COLO829 (cell line): ENCODE data around the gene DBR1.

Source experiments
- DNase-seq: peaks from one replicate; pipeline ENCODE4 v3.0.0; 2012; ENCODE audit warnings: low spot score

The DBR1 gene

DNA sequence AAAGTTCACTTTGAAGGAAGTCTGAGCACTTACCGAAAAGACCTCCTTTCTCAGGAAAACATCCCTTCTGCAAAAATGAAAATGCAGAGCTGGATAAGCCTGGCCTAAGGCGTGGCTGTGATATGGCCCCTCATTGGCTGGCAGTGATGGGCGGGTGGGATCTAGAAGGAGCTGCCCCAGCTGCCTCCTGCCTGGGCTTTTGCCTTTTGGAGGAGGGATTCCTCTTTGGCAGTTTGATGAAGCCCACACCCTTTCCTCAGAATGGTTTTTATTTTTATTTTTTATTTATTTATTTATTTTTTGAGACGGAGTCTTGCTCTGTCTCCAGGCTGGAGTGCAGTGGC, 55.3 kb downstream of the DBR1 start:
- no peak for DNase-seq

DNA sequence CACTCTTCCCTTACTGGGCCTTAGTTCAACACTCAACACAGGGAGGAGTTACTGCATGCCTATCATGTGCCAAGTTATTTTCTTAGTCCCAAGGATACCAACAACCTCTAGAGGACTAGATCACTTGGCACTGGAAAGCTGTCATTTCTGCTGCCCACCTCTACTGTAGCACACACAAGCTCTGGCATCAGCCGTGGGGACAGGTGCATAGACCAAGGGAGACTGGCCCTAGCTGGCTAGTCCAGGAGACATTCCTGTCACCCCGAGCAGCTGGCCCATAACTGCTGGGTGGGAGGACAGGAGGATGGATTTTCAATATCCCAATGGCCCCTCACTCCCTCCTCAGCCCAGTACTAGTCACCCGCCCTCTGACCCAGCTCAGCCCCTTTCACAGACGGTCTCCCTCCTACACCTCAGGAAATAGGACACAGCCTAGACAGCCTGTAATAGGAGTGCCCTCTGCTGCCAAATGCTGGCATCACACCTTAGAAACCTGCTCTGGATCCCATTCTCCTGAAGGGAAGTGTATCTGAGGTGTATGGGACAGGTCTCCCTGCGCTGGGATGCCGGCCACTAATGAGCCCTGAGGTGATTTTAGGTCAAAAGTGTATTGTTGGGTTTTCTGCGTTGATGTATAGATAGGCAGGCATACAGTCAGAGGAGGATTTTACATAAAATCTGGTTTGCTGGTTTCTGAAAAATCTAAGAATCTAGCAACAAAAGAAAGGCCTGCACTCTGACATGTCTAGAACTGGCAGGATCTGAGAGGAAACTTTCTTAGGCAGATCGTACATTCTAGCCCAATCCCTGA, 55.9 kb downstream of the DBR1 start:
- peak; percentile 85 for DNase-seq

DNA sequence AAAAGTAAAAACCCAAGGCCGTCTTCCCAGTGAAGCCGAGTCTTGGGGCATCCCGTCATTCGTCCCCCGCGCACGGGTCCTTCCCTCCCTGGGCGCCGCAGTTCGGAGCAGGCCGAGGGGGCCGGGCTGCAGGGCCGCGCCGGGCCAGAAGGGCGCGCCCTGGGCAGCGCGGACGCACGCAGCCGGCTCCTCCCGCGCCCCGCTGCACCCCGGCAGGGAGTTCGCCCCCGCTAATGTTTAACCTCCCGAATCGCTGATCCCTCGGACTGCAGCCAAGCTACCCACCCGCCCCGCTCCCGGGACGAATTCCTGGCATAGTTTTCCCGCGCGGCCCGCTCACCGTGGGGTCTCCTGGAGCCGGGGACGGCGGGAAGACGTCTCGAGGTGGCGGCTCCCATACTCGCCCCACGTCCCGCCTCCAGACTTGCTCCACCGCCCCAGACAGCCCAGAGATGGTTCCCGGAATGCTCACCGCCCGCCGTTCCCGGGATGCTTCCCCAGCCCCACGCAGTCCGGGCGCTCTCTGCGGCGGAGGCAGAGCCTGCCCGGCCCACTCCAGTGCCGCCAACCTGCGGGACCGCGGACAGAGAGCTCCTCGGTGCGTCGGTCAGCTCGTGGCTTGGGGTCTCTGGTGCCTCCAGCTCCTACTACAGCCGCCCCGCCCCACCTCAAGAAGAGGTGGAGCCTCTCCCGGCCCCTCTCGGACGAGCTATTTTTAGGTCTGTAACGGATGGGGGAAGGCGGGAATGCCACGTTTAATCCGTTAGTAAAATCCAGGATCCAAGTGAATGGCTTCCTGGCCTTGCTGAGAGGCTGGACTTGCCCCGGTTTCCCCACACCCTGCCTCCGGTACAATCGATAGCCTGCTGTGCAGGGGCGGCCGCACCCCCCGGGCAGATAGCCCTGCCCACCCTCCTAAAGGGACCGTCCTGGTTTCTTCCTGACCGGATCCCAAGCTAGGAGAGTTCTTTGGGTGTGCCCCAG, 59.4 kb downstream of the DBR1 start, which contains the start of gene DZIP1L:
TSS of gene DZIP1L (minus strand) at position 621 of the 984 bp plus-strand sequence. CDS start 11,637 bp downstream, outside the sequence.
- DNase-seq, result peak; percentile 56

DNA sequence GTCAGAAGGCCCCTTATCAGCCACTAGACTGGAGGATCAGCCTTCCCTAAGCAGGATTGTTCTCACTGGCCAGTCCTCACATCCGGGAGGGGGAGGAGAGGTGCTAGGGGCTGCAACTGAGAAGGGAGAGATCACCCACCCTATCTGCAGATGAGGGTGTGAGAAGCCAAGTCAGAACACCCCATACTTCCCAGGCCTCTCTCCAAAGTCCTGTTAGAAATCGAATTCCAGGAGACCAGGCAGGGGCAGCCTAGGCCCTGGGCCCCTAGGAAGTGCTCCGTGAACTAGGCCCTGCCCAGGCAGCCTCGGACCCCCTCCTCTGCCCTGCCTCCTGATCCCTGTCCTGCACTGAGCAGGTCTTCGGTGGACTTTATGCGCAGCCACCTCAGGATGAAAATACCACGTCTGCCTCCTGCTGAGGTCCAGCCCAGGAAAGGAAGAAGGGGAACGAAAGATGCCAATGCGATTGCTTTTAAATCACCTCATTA, 60.2 kb downstream of the DBR1 start:
- DNase-seq, result no peak

DNA sequence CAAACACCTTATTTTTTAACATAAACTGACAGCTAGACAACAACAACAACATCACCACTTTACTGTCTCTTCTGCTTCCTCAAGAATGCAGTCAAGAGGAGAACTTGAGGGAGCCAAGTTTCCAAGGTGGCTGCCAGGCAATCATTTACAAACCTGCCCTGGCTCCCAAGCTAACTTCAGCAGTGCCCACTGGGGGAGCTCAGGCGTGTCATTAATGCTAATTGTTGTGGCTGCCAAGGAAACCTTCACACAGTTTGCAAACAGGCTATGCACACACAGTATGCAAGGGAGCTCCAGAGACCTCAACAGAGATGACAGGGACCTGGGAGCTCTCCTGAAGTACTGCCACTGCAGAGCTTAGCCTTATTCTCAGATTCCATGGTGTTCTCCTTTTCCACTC, 61.4 kb downstream of the DBR1 start:
- DNase-seq, result no peak

DNA sequence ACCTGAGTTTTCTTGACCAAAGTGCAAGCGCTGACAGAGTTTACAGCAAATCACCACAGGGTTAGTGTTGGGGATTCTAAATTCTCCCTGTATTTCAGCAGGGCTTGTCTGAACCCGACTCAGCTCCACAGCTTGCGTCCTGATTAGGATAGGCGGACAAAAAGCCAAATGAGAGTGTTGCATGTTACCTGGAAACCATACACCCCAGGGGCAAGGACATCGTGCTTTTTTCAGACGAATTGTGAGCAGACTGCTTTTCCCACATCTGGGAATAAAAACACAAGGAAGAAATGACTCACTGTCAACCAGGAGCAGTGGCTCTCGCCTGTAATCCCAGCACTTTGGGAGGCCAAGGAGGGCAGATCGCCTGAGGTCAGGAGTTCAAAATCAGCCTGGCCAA, 62.4 kb downstream of the DBR1 start:
- no peak for DNase-seq
